Ascending aorta (tissue), 2 donors: ENCODE results near the gene GINM1. TPM values are rescaled to one million over a fixed set of nuclear protein-coding genes. Genes with fewer than 3 reads are reported as not detected.

Experiments
- DNase-seq, 2 donors: peaks; one replicate each; pipeline ENCODE4 v3.0.0-alpha.2; 2019; ENCODE audit warnings: low spot score in 2 of 2
- H3K27ac ChIP-seq, 2 donors: fragments of 200-600 bp; sonication (generic); one replicate each; pipeline ENCODE4 v1.5.1; 2016 to 2017; ENCODE audit warnings: mild to moderate bottlenecking in 1 of 2
- H3K27me3 ChIP-seq: fragments of 200-600 bp; sonication (generic); one replicate; pipeline ENCODE4 v1.5.1; 2017
- H3K36me3 ChIP-seq, 2 donors: fragments of 200-600 bp; sonication (generic); one replicate each; pipeline ENCODE4 v1.5.1; 2016
- H3K4me1 ChIP-seq, 2 donors: fragments of 200-600 bp; sonication (generic); one replicate each; pipeline ENCODE4 v1.5.1; 2016 to 2017; ENCODE audit warnings: mild to moderate bottlenecking in 1 of 2
- H3K4me3 ChIP-seq, 2 donors: fragments of 200-600 bp; sonication (generic); one replicate each; pipeline ENCODE4 v1.5.1; 2016 to 2017; ENCODE audit warnings: mild to moderate bottlenecking in 1 of 2
- H3K9me3 ChIP-seq, 2 donors: fragments of 200-600 bp; sonication (generic); one replicate each; pipeline ENCODE4 v1.5.1; 2016
- CTCF ChIP-seq, 3 experiments: fragments of 200-600 bp in 2 of 3; fragments of 450-650 bp in 1 of 3; sonication (generic) in 2 of 3; IDR thresholded peaks; one replicate each; pipeline ENCODE4 v1.5.1; 2016 to 2019; ENCODE audit warnings: antibody characterized with exemption in 3 of 3, mild to moderate bottlenecking in 1 of 3, moderate library complexity in 1 of 3
- intact Hi-C: fragments of 100-400 bp; cut with DNase I; formaldehyde crosslinking; loops from one replicate; pipeline ENCODE4 v1.15.1; 2023
- total RNA-seq: library from RNA; depleted of rRNA; stranded (reverse); fragments of >200 nt; gene quantifications from one replicate; pipeline ENCODE4 v1.1.0, GENCODE V29; 2016

GINM1 gene
- total RNA-seq, 1 donor from 2014 or later = 36.4 TPM

GRCh38 chr6:149567945-149568585 is 1.9 kb downstream of the GINM1 start:
- no peak for TF ChIP-seq CTCF (IDR thresholded peaks at IDR 0.05)
- Histone ChIP-seq H3K27me3 (no peaks in the 10 kb centered on the region), H3K9me3 (no peaks in the 10 kb centered on the region), H3K36me3 (peaks cover 2 to 4% of the 10 kb centered on the region in 2 donors), H3K4me3 (peak overlapping the region in 1 of 2 donors; percentile 81), H3K27ac (no peak overlapping the region), H3K4me1 (peaks cover 0 to 12% of the 10 kb centered on the region in 2 donors)
- intact Hi-C loops = loop anchor here (5.0 kb wide), 2 partner anchors 79 to 149 kb away; partner anchors contain the start of genes KATNA1 and LATS1
- no peak for DNase-seq

- no peaks in the 10 kb centered on the region for H3K27me3 ChIP-seq
- TF ChIP-seq CTCF (IDR thresholded peaks at IDR 0.05) = no peak
- DNase-seq = no peak
- H3K4me3 ChIP-seq = no peak overlapping the region
- H3K27ac ChIP-seq = no peak overlapping the region
- H3K4me1 ChIP-seq = no peaks in the 10 kb centered on the region
- no peaks in the 10 kb centered on the region for H3K9me3 ChIP-seq
- intact Hi-C loops = no loop called here
- peaks cover 29 to 42% of the 10 kb centered on the region in 2 donors for H3K36me3 ChIP-seq
Measured at GRCh38 chr6:149580880-149581279, 14.7 kb downstream of the GINM1 start.

- H3K27me3 ChIP-seq = no peaks in the 10 kb centered on the region
- no peak for DNase-seq
- H3K9me3 ChIP-seq = no peaks in the 10 kb centered on the region
- no peaks in the 10 kb centered on the region for H3K4me1 ChIP-seq
- H3K27ac ChIP-seq = no peak overlapping the region
- no peak overlapping the region for H3K4me3 ChIP-seq
- intact Hi-C loops = no loop called here
- TF ChIP-seq CTCF (IDR thresholded peaks at IDR 0.05) = no peak
- peaks cover 34 to 47% of the 10 kb centered on the region in 2 donors for H3K36me3 ChIP-seq
Measured at GRCh38 chr6:149581349-149581748, 15.2 kb downstream of the GINM1 start.

GRCh38 chr6:149586149-149586548 is 20.0 kb downstream of the GINM1 start:
- no peak for TF ChIP-seq CTCF (IDR thresholded peaks at IDR 0.05)
- no peak for DNase-seq
- no peak overlapping the region for H3K27ac ChIP-seq
- peaks cover 45 to 73% of the 10 kb centered on the region in 2 donors for H3K36me3 ChIP-seq
- H3K4me3 ChIP-seq = no peak overlapping the region
- H3K9me3 ChIP-seq = no peaks in the 10 kb centered on the region
- intact Hi-C loops = no loop called here
- H3K4me1 ChIP-seq = no peaks in the 10 kb centered on the region
- no peaks in the 10 kb centered on the region for H3K27me3 ChIP-seq

GRCh38 chr6:149592983-149593382 is 26.8 kb downstream of the GINM1 start:
- no peak for DNase-seq
- no peak for TF ChIP-seq CTCF (IDR thresholded peaks at IDR 0.05)
- Histone ChIP-seq H3K27me3 (no peaks in the 10 kb centered on the region), H3K9me3 (no peaks in the 10 kb centered on the region), H3K4me1 (no peaks in the 10 kb centered on the region), H3K36me3 (peaks cover 62 to 77% of the 10 kb centered on the region in 2 donors), H3K4me3 (no peak overlapping the region), H3K27ac (no peak overlapping the region)
- intact Hi-C loops = no loop called here
